ENCODE data around the gene GALNT10.

GALNT10 gene

GRCh38 chr5:154236011-154236410 is 45.5 kb downstream of the GALNT10 start:
- DNase-seq, result no peak

GRCh38 chr5:154236536-154237375 is 46.2 kb downstream of the GALNT10 start:
- DNase-seq, result no peak

GRCh38 chr5:154237376-154237743 is 46.8 kb downstream of the GALNT10 start:
- DNase-seq, result no peak

- DNase-seq, result no peak
Measured at GRCh38 chr5:154237946-154238345, 47.4 kb downstream of the GALNT10 start.

GRCh38 chr5:154238776-154239481 is 48.4 kb downstream of the GALNT10 start:
- no peak for DNase-seq

- DNase-seq, result no peak
Measured at GRCh38 chr5:154240595-154240994, 50.1 kb downstream of the GALNT10 start.

GRCh38 chr5:154241021-154241420 is 50.5 kb downstream of the GALNT10 start:
- no peak for DNase-seq

- no peak for DNase-seq
Measured at GRCh38 chr5:154242442-154242841, 51.9 kb downstream of the GALNT10 start.

GRCh38 chr5:154242964-154243376 is 52.4 kb downstream of the GALNT10 start:
- DNase-seq, result no peak

- DNase-seq, result no peak
Measured at GRCh38 chr5:154243736-154244135, 53.2 kb downstream of the GALNT10 start.

GRCh38 chr5:154244476-154244875 is 53.9 kb downstream of the GALNT10 start:
- no peak for DNase-seq

GRCh38 chr5:154248691-154249090 is 58.2 kb downstream of the GALNT10 start:
- no peak for DNase-seq

- DNase-seq, result no peak
Measured at GRCh38 chr5:154249826-154250225, 59.3 kb downstream of the GALNT10 start.

- no peak for DNase-seq
Measured at GRCh38 chr5:154251529-154251928, 61.0 kb downstream of the GALNT10 start.

- DNase-seq, result no peak
Measured at GRCh38 chr5:154253807-154254206, 63.3 kb downstream of the GALNT10 start.

GRCh38 chr5:154254896-154255295 is 64.4 kb downstream of the GALNT10 start:
- no peak for DNase-seq

GRCh38 chr5:154257046-154257445 is 66.5 kb downstream of the GALNT10 start:
- no peak for DNase-seq

GRCh38 chr5:154258531-154259217 is 68.1 kb downstream of the GALNT10 start:
- DNase-seq, result no peak

- DNase-seq, result no peak
Measured at GRCh38 chr5:154260224-154260927, 69.8 kb downstream of the GALNT10 start.

GRCh38 chr5:154262342-154262741 is 71.8 kb downstream of the GALNT10 start:
- DNase-seq, result no peak

- no peak for DNase-seq
Measured at GRCh38 chr5:154264549-154265196, 74.1 kb downstream of the GALNT10 start.

- no peak for DNase-seq
Measured at GRCh38 chr5:154265197-154265773, 74.8 kb downstream of the GALNT10 start.

Data from right kidney (tissue), 1 donor.